SIG-M5 treated with dmso at 0.1 percent for 504 hours (cell line): ENCODE results near the gene LIPG.

Experiments
- DNase-seq: peaks from one replicate; lab custom pipeline; 2025; ENCODE audit not compliant: unreplicated experiment; lab: John Stamatoyannopoulos, UW

The LIPG gene

DNA sequence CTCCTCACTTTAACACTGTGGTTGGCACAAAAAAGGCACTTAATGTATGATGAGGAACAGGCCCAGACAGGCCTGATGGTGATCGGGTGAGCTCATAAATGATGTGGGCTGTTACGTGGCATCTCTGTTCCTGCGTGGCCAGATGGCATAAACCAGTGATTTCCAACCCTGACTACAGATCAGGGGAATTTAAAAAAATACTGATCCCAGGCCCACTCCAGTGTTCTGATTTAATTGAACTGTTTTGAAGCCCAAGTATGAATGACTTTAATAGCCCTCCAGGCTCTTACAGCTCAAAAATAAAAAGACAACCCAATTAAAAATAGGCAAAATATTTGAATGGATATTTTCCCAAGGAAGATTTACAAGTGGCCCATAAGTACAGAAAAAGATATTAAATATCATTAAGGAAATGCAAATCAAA, 48.2 kb downstream of the LIPG start:
- DNase-seq, result no peak

- DNase-seq, result no peak
Measured at GRCh38 chr18:49611316-49611715, 49.5 kb downstream of the LIPG start.

DNA sequence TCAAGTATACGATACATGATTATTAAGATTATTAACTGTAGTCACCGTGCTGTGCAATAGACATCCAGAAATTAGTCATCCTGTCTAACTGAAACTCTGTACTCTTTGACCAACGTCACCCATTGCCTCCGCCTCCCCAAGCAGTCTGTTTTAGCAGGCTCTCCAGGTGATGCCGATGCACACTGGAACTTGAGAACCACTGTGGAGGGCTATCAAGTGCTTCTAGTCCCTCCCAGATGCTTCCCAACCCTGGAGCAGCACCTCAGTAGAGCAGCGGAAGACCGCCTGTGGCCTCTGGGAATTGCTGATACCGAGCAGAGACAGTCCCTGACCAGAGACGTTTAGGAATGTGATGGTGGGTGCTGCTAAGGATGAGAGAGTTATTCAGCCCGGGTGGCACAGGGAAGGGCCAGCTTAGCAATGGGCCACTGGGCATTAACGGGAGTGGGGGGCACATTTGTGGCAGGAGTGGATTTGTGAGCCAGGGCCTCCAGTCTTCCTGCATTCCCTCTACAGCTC, 50.7 kb downstream of the LIPG start:
- no peak for DNase-seq

GRCh38 chr18:49613141-49613640, 51.3 kb downstream of the LIPG start:
- no peak for DNase-seq

DNA sequence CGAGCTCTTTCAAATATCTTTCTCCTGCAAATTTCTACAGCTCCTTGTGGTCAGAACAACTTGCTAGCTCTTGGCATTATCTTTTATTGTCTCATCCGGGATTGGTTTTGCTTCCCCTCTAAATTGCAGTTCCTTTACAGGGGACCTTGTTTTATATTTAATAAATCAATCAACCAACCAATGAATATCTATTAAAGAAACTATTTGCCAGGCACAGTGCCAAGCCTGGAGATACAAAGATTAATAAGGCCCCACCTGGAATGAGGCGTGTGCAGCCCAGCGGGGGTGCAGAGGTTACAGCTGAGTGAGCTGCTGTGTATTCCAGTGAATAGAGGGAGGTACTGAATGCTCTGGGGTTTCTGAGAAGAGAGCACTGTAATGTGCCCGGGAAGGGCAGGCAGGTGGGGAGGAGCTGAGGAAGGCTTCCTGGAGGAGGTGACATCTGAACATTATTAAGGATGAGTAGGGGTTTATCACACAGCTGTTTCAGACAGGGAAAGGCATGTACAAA, 51.8 kb downstream of the LIPG start:
- no peak for DNase-seq

- DNase-seq, result no peak
Measured at GRCh38 chr18:49616618-49617328, 54.9 kb downstream of the LIPG start.

- no peak for DNase-seq
Measured at GRCh38 chr18:49617329-49617695, 55.5 kb downstream of the LIPG start.

- DNase-seq, result no peak
Measured at GRCh38 chr18:49617865-49618264, 56.0 kb downstream of the LIPG start.

- no peak for DNase-seq
Measured at GRCh38 chr18:49618742-49619681, 57.2 kb downstream of the LIPG start.

DNA sequence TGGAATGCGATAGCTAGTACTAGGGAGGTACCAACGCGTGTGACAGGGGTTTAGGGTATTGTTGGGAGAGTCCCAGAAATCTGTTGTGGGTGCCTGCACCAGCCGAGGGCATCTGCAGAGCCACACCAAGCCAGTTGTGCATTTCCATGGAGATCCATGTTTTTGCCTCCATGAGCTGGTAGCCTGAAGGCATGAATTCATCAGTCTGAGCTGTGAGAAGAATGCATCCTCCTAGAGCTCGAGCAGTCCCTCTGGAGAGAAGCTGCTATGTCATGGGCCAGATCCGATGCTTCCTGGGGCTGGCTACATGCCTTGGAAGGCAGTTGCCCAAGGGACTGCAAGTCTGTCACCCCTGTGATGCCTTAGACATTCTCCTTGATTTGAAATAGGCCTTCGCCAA, 57.9 kb downstream of the LIPG start:
- DNase-seq, result no peak

GRCh38 chr18:49621301-49621700, 59.4 kb downstream of the LIPG start:
- no peak for DNase-seq

DNA sequence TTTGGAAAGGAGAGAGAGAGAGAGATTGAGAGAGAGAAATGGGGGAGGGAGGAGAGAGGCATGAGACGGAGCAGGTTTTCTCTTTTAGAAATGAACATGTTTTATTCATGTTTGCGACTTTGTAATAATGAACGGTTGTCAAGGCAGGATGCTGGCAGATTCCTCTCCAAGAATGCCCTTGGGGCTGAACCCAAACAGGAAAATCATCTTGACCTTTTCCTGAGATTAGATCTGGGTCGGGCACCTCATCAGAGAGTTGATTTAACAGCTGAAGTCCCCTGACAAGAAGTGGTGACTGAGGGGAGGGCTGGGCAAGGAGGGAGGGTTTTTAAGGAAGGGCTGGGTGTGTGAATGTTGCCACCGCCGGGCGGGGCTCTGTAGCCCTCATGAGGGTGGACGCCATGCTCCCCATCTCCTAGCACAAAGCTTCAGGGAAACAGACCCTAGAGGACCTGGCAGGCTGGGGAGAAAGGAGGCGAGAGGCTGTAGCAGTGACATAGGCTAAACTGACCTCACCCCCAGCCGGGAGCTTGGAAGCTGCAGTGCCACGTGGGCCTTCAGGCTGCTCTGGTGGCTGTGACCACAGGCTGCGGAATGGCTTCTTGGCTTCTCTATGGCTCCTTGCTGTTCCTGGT, 60.0 kb downstream of the LIPG start:
- DNase-seq, result no peak

- no peak for DNase-seq
Measured at GRCh38 chr18:49623571-49623970, 61.7 kb downstream of the LIPG start.

DNA sequence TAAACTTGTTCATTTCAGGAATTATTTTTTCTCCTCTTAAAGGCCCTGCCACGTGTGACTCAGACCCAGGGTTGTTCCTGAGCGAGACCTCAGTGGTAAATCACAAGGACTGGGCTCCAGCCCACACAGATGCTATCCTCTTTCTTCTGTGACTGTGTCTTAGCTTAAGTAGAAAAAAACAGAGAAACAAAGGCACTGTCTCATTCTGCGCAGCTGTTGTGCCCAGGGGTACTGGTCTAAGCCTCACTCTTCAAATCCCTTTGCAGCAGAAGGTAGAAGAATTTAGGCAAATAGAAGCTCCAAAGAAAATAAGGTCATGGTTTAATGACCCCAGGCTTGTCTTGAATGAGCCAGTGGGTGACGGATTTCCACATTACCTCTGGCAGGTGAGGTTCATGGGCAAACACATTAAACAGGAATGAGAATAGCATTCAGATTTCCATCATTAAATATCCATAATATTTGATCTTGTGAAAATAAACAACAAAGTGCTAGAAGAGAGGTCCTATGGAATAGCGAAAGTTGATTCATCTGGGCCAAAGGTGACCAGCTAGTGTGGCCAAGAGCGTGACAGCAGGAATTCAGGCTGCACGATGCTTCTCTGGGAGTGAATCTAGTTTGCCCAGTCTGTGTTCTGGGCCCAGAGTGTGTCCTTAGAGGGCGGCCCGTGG, 63.3 kb downstream of the LIPG start:
- no peak for DNase-seq

DNA sequence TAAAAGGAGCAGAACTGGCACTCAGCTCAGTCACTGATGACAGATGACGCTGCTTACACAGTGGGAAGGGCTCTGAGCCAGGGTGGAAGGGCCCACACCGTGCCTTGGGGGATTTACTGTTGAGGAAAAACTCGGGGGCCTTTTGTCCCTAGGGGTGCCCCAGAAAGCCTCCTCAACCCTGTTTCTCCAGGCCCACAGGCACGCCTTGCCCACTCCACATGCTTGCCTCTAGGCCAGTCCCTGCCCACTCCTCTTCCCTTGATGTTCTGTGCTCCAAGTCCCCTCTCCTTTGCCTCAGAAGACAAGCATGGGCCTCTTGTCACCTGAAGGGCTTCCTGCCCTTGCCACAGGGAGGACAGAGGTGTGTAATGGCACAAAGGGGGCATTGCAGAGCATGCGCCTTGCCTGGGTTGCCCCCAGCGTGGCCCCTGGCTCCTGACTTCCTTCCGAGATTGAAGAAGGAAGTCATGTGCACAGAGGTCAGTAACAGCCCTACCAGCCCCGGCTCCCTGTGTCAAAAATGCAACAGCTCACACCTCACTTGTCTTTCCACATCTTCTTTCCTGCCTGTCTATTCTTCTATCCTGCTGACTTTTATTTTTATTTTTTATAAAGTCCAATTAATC, 65.1 kb downstream of the LIPG start:
- DNase-seq, result no peak

GRCh38 chr18:49628119-49628518, 66.3 kb downstream of the LIPG start:
- DNase-seq, result no peak

DNA sequence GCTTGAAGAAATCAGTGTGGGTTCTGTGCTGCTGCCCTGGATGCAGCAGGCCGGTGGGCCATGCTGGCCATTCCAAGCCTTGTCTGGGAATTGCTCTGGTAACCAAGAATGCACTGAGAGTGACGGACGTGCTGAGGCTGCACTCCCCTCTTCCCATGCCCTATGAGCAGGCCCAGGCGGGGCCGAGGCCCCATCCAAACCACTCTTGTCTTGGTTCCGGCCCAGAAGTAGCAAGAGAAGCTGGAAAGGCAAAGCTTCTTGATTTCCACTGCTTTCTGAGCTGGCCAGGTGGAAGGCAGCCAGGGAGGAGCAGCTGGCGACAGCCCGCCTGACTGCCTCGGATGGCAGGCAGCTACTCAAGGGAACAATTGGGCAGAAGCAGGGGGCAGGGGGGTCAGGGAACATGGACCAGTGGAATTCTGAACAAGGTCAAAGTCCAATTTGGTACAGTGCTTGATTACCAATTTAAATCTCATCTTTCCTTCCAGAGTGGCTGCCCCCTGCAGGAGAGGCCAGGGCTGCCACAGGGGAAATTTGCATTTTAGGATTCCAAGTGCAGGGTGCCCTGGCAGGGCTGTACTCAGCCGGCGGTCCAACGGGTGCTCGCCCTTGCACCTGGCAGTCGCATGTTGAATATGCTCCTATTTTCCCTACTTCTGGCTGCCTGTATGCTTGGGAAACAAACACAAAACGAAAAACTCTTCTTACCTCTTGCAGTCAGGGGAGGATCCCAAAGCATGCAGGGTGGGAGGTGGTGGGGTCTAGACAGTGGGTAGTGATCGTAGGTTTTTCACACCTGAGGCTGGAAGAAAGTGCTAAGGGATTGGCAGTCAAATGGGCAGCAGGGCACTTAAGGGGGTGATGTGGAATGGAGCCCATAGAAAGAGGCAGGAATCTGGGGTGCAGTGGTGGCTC, 67.3 kb downstream of the LIPG start:
- no peak for DNase-seq

DNA sequence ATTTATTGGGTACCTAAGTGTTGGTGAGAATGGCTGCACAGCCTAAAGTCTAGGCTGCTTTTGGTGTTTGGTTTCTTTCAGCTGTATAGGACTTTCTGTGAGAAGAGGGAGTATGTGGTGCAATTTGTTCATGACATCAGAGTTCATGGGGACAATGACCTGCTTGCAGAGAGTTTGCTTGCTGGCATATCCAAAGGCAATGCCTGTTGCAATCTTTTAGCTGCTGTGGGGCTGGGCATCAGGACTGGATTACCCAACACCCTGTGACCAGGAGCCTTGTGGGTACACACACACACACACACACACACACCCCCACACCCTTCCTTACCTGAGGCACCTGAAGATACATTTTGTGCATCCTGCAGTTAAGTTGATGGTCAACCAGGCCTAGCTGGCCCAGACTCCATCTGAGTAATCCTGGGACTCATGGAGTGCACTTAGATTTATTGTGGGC, 68.4 kb downstream of the LIPG start:
- peak; percentile 24 for DNase-seq
